GM10248 (cell line): ENCODE measurements around the gene DYSF.
"Not testable (repeated sequence)": the region's sequence is repeated elsewhere in the genome, so short reads cannot be mapped to it uniquely, and the experiment has no call there.

ENCODE experiments used
- CTCF ChIA-PET: fragments of 300-600 bp; sonication (Branson Sonifier 250); formaldehyde crosslinking; extraction: SDS; loops from one replicate; lab custom pipeline; 2021; ENCODE audit warnings: antibody characterized with exemption; lab: Yijun Ruan, JAX
- POLR2A ChIA-PET: fragments of 350-650 bp; sonication (Branson Sonifier 250); formaldehyde crosslinking; extraction: SDS; loops from one replicate; lab custom pipeline; 2020; ENCODE audit warnings: antibody characterized with exemption; lab: Yijun Ruan, JAX
- DNase-seq: peaks from one replicate; pipeline ENCODE4 v3.0.0; 2012; ENCODE audit errors: extremely low spot score
- CTCF ChIP-seq: IDR thresholded peaks from 2 replicates; pipeline ENCODE4 v1.5.1; 2012; ENCODE audit warnings: mild to moderate bottlenecking, low read depth; ENCODE audit errors: extremely low read depth, missing control alignments, control extremely low read depth

Gene DYSF

GRCh38 chr2:71481111-71481510 is 27.8 kb downstream of the DYSF start:
- TF ChIP-seq CTCF, result no peak
- ChIA-PET POLR2A (no interaction called here), CTCF (interaction anchor here (0.9 to 1.4 kb wide), 3 partner anchors 13 to 182 kb away, joined by 3 to 5 read pairs (median 4); no protein-coding TSS in a partner anchor)
- no peak for DNase-seq

- no peak for DNase-seq
- CTCF ChIA-PET, result interaction anchor here (1.4 kb wide), 1 partner anchor 183 kb away, joined by 5 read pairs; no protein-coding TSS in a partner anchor
- POLR2A ChIA-PET, result no interaction called here
- TF ChIP-seq CTCF, result no peak
These were observed 28.7 kb downstream of the DYSF start for GRCh38 chr2:71482055-71482454.

- POLR2A ChIA-PET, result no interaction called here
- CTCF ChIA-PET, result no interaction called here
- no peak for TF ChIP-seq CTCF
These were observed 29.9 kb downstream of the DYSF start for GRCh38 chr2:71483246-71483645.

GRCh38 chr2:71484354-71484753 is 31.0 kb downstream of the DYSF start:
- ChIA-PET POLR2A (no interaction called here), CTCF (no interaction called here)
- TF ChIP-seq CTCF, result no peak

More at GRCh38 chr2:71483246-71483645, 29.9 kb downstream of the DYSF start:
- no peak for DNase-seq

GRCh38 chr2:71486881-71487640 is 33.7 kb downstream of the DYSF start:
- ChIA-PET POLR2A (no interaction called here), CTCF (interaction anchor here (1.2 to 1.5 kb wide), 2 partner anchors 23 to 187 kb away, joined by 4 to 7 read pairs; no protein-coding TSS in a partner anchor)
- no peak for TF ChIP-seq CTCF
- no peak for DNase-seq

More at GRCh38 chr2:71484354-71484753, 31.0 kb downstream of the DYSF start:
- no peak for DNase-seq

- DNase-seq, POLR2A ChIA-PET, CTCF ChIA-PET: not testable (repeated sequence)
These were observed 38.2 kb downstream of the DYSF start for GRCh38 chr2:71491551-71491950.

GRCh38 chr2:71492112-71492511 is 38.8 kb downstream of the DYSF start:
- no peak for DNase-seq
- ChIA-PET POLR2A (no interaction called here), CTCF (no interaction called here)
- TF ChIP-seq CTCF, result no peak
